Testis (tissue), 3 donors: Measurements from ENCODE around the gene PCNX3. TPM values are rescaled to one million over a fixed set of nuclear protein-coding genes. Genes with fewer than 3 reads are reported as not detected.
A peak's percentile ranks its signal among the peaks of the same experiment; 100 is the strongest.

Experiments
- DNase-seq: peaks from one replicate; pipeline ENCODE4 v3.0.0-alpha.2; 2019
- H3K27ac ChIP-seq, 2 donors: fragments of 200-600 bp; sonication (generic); one replicate each; pipeline ENCODE4 v1.5.1; 2019
- H3K27me3 ChIP-seq: fragments of 200-600 bp; sonication (generic); one replicate; pipeline ENCODE4 v1.5.1; 2019
- H3K36me3 ChIP-seq: fragments of 200-600 bp; sonication (generic); one replicate; pipeline ENCODE4 v1.5.1; 2017; ENCODE audit warnings: low read depth; ENCODE audit errors: missing control alignments
- H3K4me1 ChIP-seq: fragments of 200-600 bp; sonication (generic); one replicate; pipeline ENCODE4 v1.5.1; 2019
- H3K4me3 ChIP-seq, 2 donors: fragments of 200-600 bp; sonication (generic); one replicate each; pipeline ENCODE4 v1.5.1; 2017 to 2019
- H3K9me3 ChIP-seq: fragments of 200-600 bp; sonication (generic); one replicate; pipeline ENCODE4 v1.5.1; 2017
- CTCF ChIP-seq, 3 experiments: fragments of 450-650 bp in 2 of 3; fragments of 200-600 bp in 1 of 3; sonication (generic) in 1 of 3; IDR thresholded peaks; one replicate each; pipeline ENCODE4 v1.5.1; 2016 to 2019; ENCODE audit warnings: antibody characterized with exemption in 3 of 3, mild to moderate bottlenecking in 2 of 3, moderate library complexity in 1 of 3
- POLR2A ChIP-seq: fragments of 450-650 bp; IDR thresholded peaks from one replicate; pipeline ENCODE4 v1.6.1; 2017; ENCODE audit warnings: antibody characterized with exemption, mild to moderate bottlenecking, moderate library complexity
- WGBS, 2 donors: methylation state at CpG; one replicate each; pipeline ENCODE4 v1.1.5; 2018; 5-methylcytosine and 5-hydroxymethylcytosine counted together
- intact Hi-C: fragments of 100-400 bp; cut with DNase I; formaldehyde crosslinking; loops from one replicate; pipeline ENCODE4 v1.15.1; 2023; ENCODE audit warnings: low total_unique reads
- polyA plus RNA-seq: library from polyadenylated mRNA; stranded (reverse); fragments of 350-450 nt; fragmentation: Illumina TruSeq; extraction: RNeasy Lipid Tissue Mini Kit (QIAGEN cat#74804); gene quantifications from one replicate; pipeline ENCODE4 v1.2.3, GENCODE V29; 2014; ENCODE audit warnings: low read depth, low replicate concordance; ENCODE audit not compliant: insufficient read depth
- total RNA-seq, 2 donors: library from RNA; depleted of rRNA; stranded (reverse); fragments of >200 nt; gene quantifications; one replicate each; pipeline ENCODE4 v1.2.3, GENCODE V29; 2016

The PCNX3 gene
- total and polyA plus RNA-seq, 3 donors from 2014 or later, result 61.4 to 87.6 (median 78.4) TPM

GRCh38 chr11:65643971-65644370 is 28.4 kb downstream of the PCNX3 start:
- no peaks in the 10 kb centered on the region for H3K36me3 ChIP-seq
- no peaks in the 10 kb centered on the region for H3K9me3 ChIP-seq
- no peak for DNase-seq
- H3K4me3 ChIP-seq, result no peak overlapping the region
- no peaks in the 10 kb centered on the region for H3K27me3 ChIP-seq
- no peak for TF ChIP-seq POLR2A
- no peak for TF ChIP-seq CTCF (IDR thresholded peaks at IDR 0.05)
- intact Hi-C loops, result no loop called here
- WGBS, 2 donors, result 76% methylated on average over 6 of the region's 6 CpGs
- no peak overlapping the region for H3K27ac ChIP-seq
- H3K4me1 ChIP-seq, result peaks cover 2% of the 10 kb centered on the region

GRCh38 chr11:65644837-65645236 is 29.3 kb downstream of the PCNX3 start:
- no peak overlapping the region for H3K4me3 ChIP-seq
- no peak for DNase-seq
- TF ChIP-seq CTCF (IDR thresholded peaks at IDR 0.05) (no peak), POLR2A (no peak)
- H3K27me3 ChIP-seq, result no peaks in the 10 kb centered on the region
- intact Hi-C loops, result no loop called here
- no peaks in the 10 kb centered on the region for H3K4me1 ChIP-seq
- WGBS, 2 donors, result 90% methylated on average over 11 of the region's 11 CpGs; no CpG with 5 or more reads in 1 of the 2 donors
- no peak overlapping the region for H3K27ac ChIP-seq
- H3K36me3 ChIP-seq, result no peaks in the 10 kb centered on the region
- H3K9me3 ChIP-seq, result no peaks in the 10 kb centered on the region

GRCh38 chr11:65645710-65646109 is 30.1 kb downstream of the PCNX3 start:
- DNase-seq, result no peak
- H3K4me3 ChIP-seq, result no peak overlapping the region
- no peaks in the 10 kb centered on the region for H3K36me3 ChIP-seq
- 71 to 78% methylated on average over 10 of the region's 10 CpGs for WGBS, 2 donors
- no peak for TF ChIP-seq POLR2A
- TF ChIP-seq CTCF (IDR thresholded peaks at IDR 0.05), result no peak
- no peak overlapping the region for H3K27ac ChIP-seq
- H3K27me3 ChIP-seq, result no peaks in the 10 kb centered on the region
- intact Hi-C loops, result no loop called here
- no peaks in the 10 kb centered on the region for H3K4me1 ChIP-seq
- H3K9me3 ChIP-seq, result no peaks in the 10 kb centered on the region

GRCh38 chr11:65646288-65646957 is 30.8 kb downstream of the PCNX3 start:
- no peak for DNase-seq
- intact Hi-C loops, result no loop called here
- Histone ChIP-seq H3K4me3 (peak overlapping the region; percentile 37 to 43), H3K27me3 (no peaks in the 10 kb centered on the region), H3K9me3 (no peaks in the 10 kb centered on the region), H3K4me1 (no peaks in the 10 kb centered on the region), H3K27ac (no peak overlapping the region), H3K36me3 (no peaks in the 10 kb centered on the region)
- 74% methylated on average over 10 to 57 of the region's 68 CpGs for WGBS, 2 donors
- TF ChIP-seq CTCF (IDR thresholded peaks at IDR 0.05) (no peak), POLR2A (no peak)
